Uterus (tissue), 2 donors: ENCODE measurements around the gene TOP1.

ENCODE experiments used
- CTCF ChIP-seq, 4 experiments: fragments of 200-600 bp in 2 of 4; fragments of 450-650 bp in 2 of 4; sonication (generic) in 2 of 4; IDR thresholded peaks; one replicate each; pipeline ENCODE4 v1.5.1; 2016 to 2019; ENCODE audit warnings: antibody characterized with exemption in 4 of 4, mild to moderate bottlenecking in 2 of 4, moderate library complexity in 1 of 4
- POLR2A ChIP-seq, 2 donors: fragments of 450-650 bp; IDR thresholded peaks; one replicate each; pipeline ENCODE4 v1.6.1; 2016; ENCODE audit warnings: antibody characterized with exemption in 2 of 2, mild to moderate bottlenecking in 1 of 2, moderate library complexity in 1 of 2

GRCh38 chr20:41136680-41137613, 108.3 kb downstream of the TOP1 start, which contains the start of gene PLCG1:
- TF ChIP-seq CTCF (IDR thresholded peaks at IDR 0.05), result peak in 1 of 4 experiments; percentile 15
- TF ChIP-seq POLR2A (IDR thresholded peaks at IDR 0.05), result peak; percentile 82 to 89
